Keratinocyte (primary cell): ENCODE results near the gene DISC1. TPM values are rescaled to one million over a fixed set of nuclear protein-coding genes. Genes with fewer than 3 reads are reported as not detected.

Experiments
- DNase-seq: peaks from one replicate; pipeline ENCODE4 v3.0.0-alpha.2; 2011; ENCODE audit warnings: low read depth, missing footprints, low spot score
- FAIRE-seq: peaks from 2 replicates; lab custom pipeline; 2011; peaks lifted over from hg19 to GRCh38; lab: Jason Lieb, UNC
- H2AFZ ChIP-seq: 2 replicates; pipeline ENCODE4 v1.6.0; 2012; ENCODE audit warnings: low read length, control low read depth, inconsistent platforms; ENCODE audit not compliant: control insufficient read depth
- H3K27ac ChIP-seq: 2 replicates; pipeline ENCODE4 v1.5.1; 2011; ENCODE audit warnings: low read length; ENCODE audit not compliant: control insufficient read depth, insufficient read depth
- H3K27me3 ChIP-seq: 3 replicates; pipeline ENCODE4 v1.6.0; 2011; ENCODE audit warnings: low read length; ENCODE audit not compliant: control insufficient read depth, insufficient read depth; ENCODE audit errors: extremely low read depth
- H3K36me3 ChIP-seq, 2 experiments: 2 replicates in 1 of 2; 3 replicates in 1 of 2; pipeline ENCODE4 v1.5.1; 2011; ENCODE audit warnings: low read length in 2 of 2, mild to moderate bottlenecking in 1 of 2; ENCODE audit not compliant: control insufficient read depth in 2 of 2, insufficient read depth in 2 of 2; ENCODE audit errors: extremely low read depth in 1 of 2
- H3K4me1 ChIP-seq: 3 replicates; pipeline ENCODE4 v1.5.1; 2011; ENCODE audit warnings: low read length; ENCODE audit not compliant: control insufficient read depth, insufficient read depth; ENCODE audit errors: extremely low read depth
- H3K4me2 ChIP-seq: 3 replicates; pipeline ENCODE4 v1.6.0; 2011; ENCODE audit warnings: low read depth, low read length; ENCODE audit not compliant: control insufficient read depth, insufficient read depth; ENCODE audit errors: extremely low read depth
- H3K4me3 ChIP-seq, 3 experiments: fragments of 200-600 bp in 1 of 3; sonication (generic) in 1 of 3; 2 replicates in 2 of 3; 3 replicates in 1 of 3; pipeline ENCODE4 v1.5.1; 2011 to 2016; ENCODE audit warnings: low read length in 3 of 3, mild to moderate bottlenecking in 3 of 3, control low read depth in 2 of 3, inconsistent platforms in 1 of 3, low read depth in 1 of 3, mixed read lengths in 1 of 3, mixed run types in 1 of 3, moderate library complexity in 1 of 3; ENCODE audit not compliant: control insufficient read depth in 2 of 3, insufficient read depth in 2 of 3; ENCODE audit errors: extremely low read depth in 1 of 3
- H3K79me2 ChIP-seq: 2 replicates; pipeline ENCODE4 v1.6.0; 2012; ENCODE audit warnings: low read length; ENCODE audit not compliant: control insufficient read depth, insufficient read depth
- H3K9ac ChIP-seq: 3 replicates; pipeline ENCODE4 v1.6.0; 2011; ENCODE audit warnings: low read length; ENCODE audit not compliant: control insufficient read depth, insufficient read depth; ENCODE audit errors: extremely low read depth
- H3K9me1 ChIP-seq: 3 replicates; pipeline ENCODE4 v1.6.0; 2011; ENCODE audit warnings: low read length; ENCODE audit not compliant: control insufficient read depth, insufficient read depth; ENCODE audit errors: extremely low read depth
- H3K9me3 ChIP-seq: 2 replicates; pipeline ENCODE4 v1.5.1; 2012; ENCODE audit warnings: low read depth, low read length; ENCODE audit not compliant: control insufficient read depth
- H4K20me1 ChIP-seq: 3 replicates; pipeline ENCODE4 v1.6.0; 2011; ENCODE audit warnings: low read length; ENCODE audit not compliant: control insufficient read depth, insufficient read depth; ENCODE audit errors: extremely low read depth
- EZH2 ChIP-seq: IDR thresholded peaks from one replicate; pipeline ENCODE4 v1.6.1; 2012; ENCODE audit warnings: inconsistent platforms, mild to moderate bottlenecking, low read length, moderate library complexity
- dilution Hi-C: fragments of 300-500 bp; cut with MboI; formaldehyde crosslinking; loops from one replicate; pipeline ENCODE4 v1.7.0; 2020; ENCODE audit warnings: low sequenced_read_pairs; ENCODE audit not compliant: extremely low pct_ligation_motif_present
- polyA plus RNA-seq, 5 experiments: library from polyadenylated mRNA; depleted of rRNA in 3 of 5; stranded (reverse) in 3 of 5; stranded (forward) in 1 of 5; unstranded in 1 of 5; fragments of >200 nt; gene quantifications; 1 replicate in 1 of 5; 2 replicates in 3 of 5; 3 replicates in 1 of 5; pipeline versions ENCODE4 v1.2.1 to v1.2.3, GENCODE V29; 2011 to 2012; ENCODE audit warnings: missing spikeins in 2 of 5, low read depth in 1 of 5, low replicate concordance in 1 of 5
- TF ChIP-seq, protein P1 (sequence below), 3 experiments: IDR thresholded peaks in 1 of 3; conservative IDR thresholded peaks in 1 of 3; optimal IDR thresholded peaks in 1 of 3; 2 replicates in 2 of 3; 3 replicates in 1 of 3; pipeline versions ENCODE3 to v1.5.1; 2011; ENCODE audit warnings: low read length in 3 of 3, mild to moderate bottlenecking in 3 of 3, moderate library complexity in 2 of 3, control low read depth in 1 of 3, inconsistent platforms in 1 of 3; ENCODE audit not compliant: insufficient read depth in 2 of 3; ENCODE audit errors: extremely low read depth in 1 of 3

DISC1 gene
- polyA plus RNA-seq, 1 donor (not counting 4 experiments of a cell fraction or from before 2014, with no cell fraction given), result 0.47 TPM

DNA sequence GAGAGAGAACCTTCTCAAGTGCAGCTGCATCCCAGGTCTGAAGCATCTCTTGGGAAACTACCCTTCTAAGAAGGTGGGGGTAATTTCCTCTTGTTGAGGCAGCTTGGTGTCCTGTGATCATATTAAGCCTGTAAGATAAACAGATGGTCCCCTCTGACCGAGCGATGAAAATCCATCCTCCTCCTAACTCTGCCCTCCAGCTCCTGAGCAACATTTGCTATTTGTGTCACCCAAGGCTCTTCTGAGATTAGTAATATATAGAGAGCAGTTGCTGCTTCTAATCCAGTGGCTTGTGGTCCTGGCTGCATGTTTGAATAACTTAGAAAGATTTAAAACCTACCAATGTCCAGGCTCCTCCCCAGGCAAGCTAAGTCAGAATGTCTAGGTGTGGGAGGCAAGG is 123.7 kb downstream of the DISC1 start:
- no peak for DNase-seq
- Histone ChIP-seq H3K9me1 (no peaks in the 10 kb centered on the region), H2AFZ (no peak overlapping the region), H3K4me2 (no peak overlapping the region), H3K4me1 (no peaks in the 10 kb centered on the region), H3K27me3 (no peaks in the 10 kb centered on the region), H3K4me3 (no peak overlapping the region), H3K79me2 (no peaks in the 10 kb centered on the region), H3K36me3 (no peaks in the 10 kb centered on the region), H4K20me1 (no peaks in the 10 kb centered on the region), H3K9me3 (no peaks in the 10 kb centered on the region), H3K27ac (no peak overlapping the region), H3K9ac (no peak overlapping the region)
- dilution Hi-C loops, result no loop called here
- FAIRE-seq, result no peak
- TF ChIP-seq, protein P1, sequence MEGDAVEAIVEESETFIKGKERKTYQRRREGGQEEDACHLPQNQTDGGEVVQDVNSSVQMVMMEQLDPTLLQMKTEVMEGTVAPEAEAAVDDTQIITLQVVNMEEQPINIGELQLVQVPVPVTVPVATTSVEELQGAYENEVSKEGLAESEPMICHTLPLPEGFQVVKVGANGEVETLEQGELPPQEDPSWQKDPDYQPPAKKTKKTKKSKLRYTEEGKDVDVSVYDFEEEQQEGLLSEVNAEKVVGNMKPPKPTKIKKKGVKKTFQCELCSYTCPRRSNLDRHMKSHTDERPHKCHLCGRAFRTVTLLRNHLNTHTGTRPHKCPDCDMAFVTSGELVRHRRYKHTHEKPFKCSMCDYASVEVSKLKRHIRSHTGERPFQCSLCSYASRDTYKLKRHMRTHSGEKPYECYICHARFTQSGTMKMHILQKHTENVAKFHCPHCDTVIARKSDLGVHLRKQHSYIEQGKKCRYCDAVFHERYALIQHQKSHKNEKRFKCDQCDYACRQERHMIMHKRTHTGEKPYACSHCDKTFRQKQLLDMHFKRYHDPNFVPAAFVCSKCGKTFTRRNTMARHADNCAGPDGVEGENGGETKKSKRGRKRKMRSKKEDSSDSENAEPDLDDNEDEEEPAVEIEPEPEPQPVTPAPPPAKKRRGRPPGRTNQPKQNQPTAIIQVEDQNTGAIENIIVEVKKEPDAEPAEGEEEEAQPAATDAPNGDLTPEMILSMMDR (optimal IDR thresholded peaks at IDR 0.05 in 1 of 3, IDR thresholded peaks at IDR 0.05 in 1 of 3, conservative IDR thresholded peaks at IDR 0.05 in 1 of 3; ENCODE audit: extremely low read depth in 1 of 3, insufficient read depth in 2 of 3, low read length in 3 of 3), result no peak
- no peak for TF ChIP-seq EZH2

DNA sequence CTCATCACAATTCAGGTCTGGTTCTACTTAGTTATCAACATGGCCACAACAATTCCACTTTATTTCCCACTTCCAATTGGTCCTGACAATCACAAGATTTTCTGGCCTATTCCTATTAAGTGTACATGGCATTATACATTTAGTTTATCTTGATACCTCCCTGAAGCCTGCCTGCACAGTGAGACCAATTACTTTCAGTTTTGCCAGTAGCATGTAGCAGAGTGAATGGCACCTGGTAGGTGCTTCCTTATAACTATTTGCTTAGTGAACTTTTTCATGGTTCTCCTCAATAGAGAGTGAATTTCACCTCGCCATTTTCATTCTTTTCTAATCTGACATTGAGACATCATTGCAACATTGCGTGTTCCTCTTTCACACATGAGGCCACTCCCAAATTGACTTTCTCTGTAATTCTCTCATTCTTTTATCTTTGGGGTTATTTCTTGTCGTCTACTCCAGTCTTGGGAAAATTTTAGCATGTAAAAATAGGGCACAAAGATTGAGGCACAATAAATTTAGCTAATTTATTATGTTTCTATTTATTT is 124.3 kb downstream of the DISC1 start:
- no peaks in the 10 kb centered on the region for H3K79me2 ChIP-seq
- no peaks in the 10 kb centered on the region for H3K4me1 ChIP-seq
- dilution Hi-C loops, result no loop called here
- H3K27me3 ChIP-seq, result no peaks in the 10 kb centered on the region
- H4K20me1 ChIP-seq, result no peaks in the 10 kb centered on the region
- TF ChIP-seq, protein P1 (optimal IDR thresholded peaks at IDR 0.05 in 1 of 3, IDR thresholded peaks at IDR 0.05 in 1 of 3, conservative IDR thresholded peaks at IDR 0.05 in 1 of 3; ENCODE audit: extremely low read depth in 1 of 3, insufficient read depth in 2 of 3, low read length in 3 of 3), result no peak
- TF ChIP-seq EZH2, result no peak
- no peak overlapping the region for H2AFZ ChIP-seq
- H3K9ac ChIP-seq, result no peak overlapping the region
- no peak overlapping the region for H3K27ac ChIP-seq
- FAIRE-seq, result no peak
- H3K4me2 ChIP-seq, result no peak overlapping the region
- DNase-seq, result no peak
- no peak overlapping the region for H3K4me3 ChIP-seq
- H3K9me3 ChIP-seq, result no peaks in the 10 kb centered on the region
- no peaks in the 10 kb centered on the region for H3K9me1 ChIP-seq
- H3K36me3 ChIP-seq, result no peaks in the 10 kb centered on the region
